Measurements from ENCODE around the gene LRRC57.

The LRRC57 gene

DNA sequence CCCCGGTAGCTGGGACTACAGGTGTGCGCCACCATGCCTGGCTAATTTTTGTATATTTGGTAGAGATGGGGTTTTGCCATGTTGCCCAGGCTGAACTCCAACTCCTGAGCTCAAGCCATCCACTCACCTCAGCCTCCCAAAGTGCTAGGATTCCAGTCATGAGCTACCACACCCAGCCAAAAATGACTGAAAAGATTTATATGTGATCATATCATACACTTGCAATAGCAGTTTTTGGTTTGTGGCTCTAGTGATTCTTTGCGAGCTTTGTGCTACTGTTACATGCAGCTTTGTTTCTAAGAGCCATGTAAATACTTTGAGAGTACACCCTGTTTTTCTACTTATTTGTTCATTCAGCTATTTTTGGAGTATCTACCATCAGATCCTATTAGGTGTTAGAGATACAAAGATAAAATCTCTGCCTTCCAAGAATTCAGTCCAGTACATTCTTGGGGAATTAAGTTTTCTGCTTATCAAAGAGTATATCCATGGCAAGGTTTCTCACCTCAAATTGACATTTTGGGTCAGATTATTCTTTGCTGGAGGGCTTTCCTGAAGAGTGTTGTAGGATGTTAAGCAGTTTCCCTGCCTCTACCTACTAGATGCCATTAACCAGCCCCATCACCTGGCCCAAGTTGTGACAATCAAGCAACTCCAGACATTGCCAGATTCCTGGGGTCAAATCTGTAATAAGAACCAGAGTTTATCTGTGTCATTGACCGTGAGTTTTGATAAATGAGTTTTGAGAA lies 38.2 kb downstream of the LRRC57 start:
- peaks cover 10% of the 10 kb centered on the region for H3K36me3 ChIP-seq

DNA sequence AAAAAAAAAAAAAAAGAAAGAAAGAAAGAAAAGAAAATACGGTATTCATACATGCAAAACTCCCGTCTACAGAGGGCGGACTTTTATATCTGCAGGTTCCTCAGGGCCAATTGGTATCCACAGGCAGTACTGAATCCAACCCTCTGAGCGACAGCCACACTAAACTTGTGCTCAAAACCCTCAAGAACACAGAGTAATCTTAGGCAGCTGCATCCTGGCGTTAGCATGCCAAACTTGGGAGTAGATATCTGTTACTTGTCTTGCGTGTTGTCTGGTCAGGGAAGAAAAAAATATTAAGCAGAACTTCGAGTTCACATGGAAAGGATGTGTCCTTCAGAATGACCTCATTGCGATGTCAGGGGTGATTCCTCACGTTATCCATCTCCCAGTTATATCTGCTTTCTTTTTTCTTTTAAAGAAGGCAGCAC lies 40.3 kb downstream of the LRRC57 start:
- no peak overlapping the region for H3K4me3 ChIP-seq (ENCODE audit: low read depth, low read length)
- H3K9me3 ChIP-seq (ENCODE audit: severe bottlenecking), result no peaks in the 10 kb centered on the region
- TF ChIP-seq, protein P1, sequence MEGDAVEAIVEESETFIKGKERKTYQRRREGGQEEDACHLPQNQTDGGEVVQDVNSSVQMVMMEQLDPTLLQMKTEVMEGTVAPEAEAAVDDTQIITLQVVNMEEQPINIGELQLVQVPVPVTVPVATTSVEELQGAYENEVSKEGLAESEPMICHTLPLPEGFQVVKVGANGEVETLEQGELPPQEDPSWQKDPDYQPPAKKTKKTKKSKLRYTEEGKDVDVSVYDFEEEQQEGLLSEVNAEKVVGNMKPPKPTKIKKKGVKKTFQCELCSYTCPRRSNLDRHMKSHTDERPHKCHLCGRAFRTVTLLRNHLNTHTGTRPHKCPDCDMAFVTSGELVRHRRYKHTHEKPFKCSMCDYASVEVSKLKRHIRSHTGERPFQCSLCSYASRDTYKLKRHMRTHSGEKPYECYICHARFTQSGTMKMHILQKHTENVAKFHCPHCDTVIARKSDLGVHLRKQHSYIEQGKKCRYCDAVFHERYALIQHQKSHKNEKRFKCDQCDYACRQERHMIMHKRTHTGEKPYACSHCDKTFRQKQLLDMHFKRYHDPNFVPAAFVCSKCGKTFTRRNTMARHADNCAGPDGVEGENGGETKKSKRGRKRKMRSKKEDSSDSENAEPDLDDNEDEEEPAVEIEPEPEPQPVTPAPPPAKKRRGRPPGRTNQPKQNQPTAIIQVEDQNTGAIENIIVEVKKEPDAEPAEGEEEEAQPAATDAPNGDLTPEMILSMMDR (IDR thresholded peaks at IDR 0.05; ENCODE audit: low read depth, low read length), result no peak
- no peaks in the 10 kb centered on the region for H3K27me3 ChIP-seq (ENCODE audit: insufficient read depth, low read depth, severe bottlenecking)
- no peak for DNase-seq
- peaks cover 2% of the 10 kb centered on the region; the same call in 1 of the 2 replicates for H3K36me3 ChIP-seq
- no peak overlapping the region for H3K27ac ChIP-seq

More for the DNA sequence above, 38.2 kb downstream of the LRRC57 start:
- Histone ChIP-seq H3K27ac (no peak overlapping the region), H3K9me3 (ENCODE audit: severe bottlenecking) (no peaks in the 10 kb centered on the region), H3K27me3 (ENCODE audit: insufficient read depth, low read depth, severe bottlenecking) (no peaks in the 10 kb centered on the region), H3K4me3 (ENCODE audit: low read depth, low read length) (no peak overlapping the region)
- TF ChIP-seq, protein P1 (IDR thresholded peaks at IDR 0.05; ENCODE audit: low read depth, low read length), result no peak
- DNase-seq, result no peak

DNA sequence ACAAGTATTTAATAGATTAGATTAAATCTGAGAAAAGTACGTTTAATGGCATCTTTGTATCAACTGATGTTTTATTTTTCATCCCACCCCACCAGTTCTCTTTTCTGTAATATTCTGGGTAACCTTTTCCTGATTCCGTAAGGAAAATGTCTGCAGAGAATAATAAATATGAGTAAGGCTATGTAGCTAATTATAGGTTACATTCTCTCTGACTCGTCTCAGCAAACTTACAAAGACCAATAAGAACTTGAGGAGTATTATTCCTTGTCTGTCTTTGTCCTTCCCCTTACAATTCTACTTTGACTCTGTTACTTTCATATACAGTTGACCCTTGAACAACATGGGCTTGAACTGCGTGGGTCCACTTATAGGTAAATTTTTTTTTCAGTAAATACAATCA lies 41.1 kb downstream of the LRRC57 start:
- no peaks in the 10 kb centered on the region for H3K9me3 ChIP-seq (ENCODE audit: severe bottlenecking)
- H3K36me3 ChIP-seq, result peaks cover 2% of the 10 kb centered on the region; the same call in 1 of the 2 replicates
- no peaks in the 10 kb centered on the region for H3K27me3 ChIP-seq (ENCODE audit: insufficient read depth, low read depth, severe bottlenecking)
- no peak overlapping the region for H3K27ac ChIP-seq
- no peak overlapping the region for H3K4me3 ChIP-seq (ENCODE audit: low read depth, low read length)
- no peak for DNase-seq
- TF ChIP-seq, protein P1 (IDR thresholded peaks at IDR 0.05; ENCODE audit: low read depth, low read length), result no peak

GRCh38 chr15:42504631-42505030 lies 44.0 kb downstream of the LRRC57 start:
- Histone ChIP-seq H3K9me3 (ENCODE audit: severe bottlenecking) (no peaks in the 10 kb centered on the region), H3K27me3 (ENCODE audit: insufficient read depth, low read depth, severe bottlenecking) (no peaks in the 10 kb centered on the region), H3K27ac (no peak overlapping the region), H3K36me3 (peaks cover 3% of the 10 kb centered on the region), H3K4me3 (ENCODE audit: low read depth, low read length) (no peak overlapping the region)
- no peak for DNase-seq
- TF ChIP-seq, protein P1 (IDR thresholded peaks at IDR 0.05; ENCODE audit: low read depth, low read length), result no peak

GRCh38 chr15:42503825-42504224 lies 44.8 kb downstream of the LRRC57 start:
- TF ChIP-seq, protein P1 (IDR thresholded peaks at IDR 0.05; ENCODE audit: low read depth, low read length), result no peak
- Histone ChIP-seq H3K4me3 (ENCODE audit: low read depth, low read length) (no peak overlapping the region), H3K9me3 (ENCODE audit: severe bottlenecking) (no peaks in the 10 kb centered on the region), H3K27me3 (ENCODE audit: insufficient read depth, low read depth, severe bottlenecking) (no peaks in the 10 kb centered on the region), H3K36me3 (peaks cover 3% of the 10 kb centered on the region), H3K27ac (no peak overlapping the region)
- DNase-seq, result no peak

DNA sequence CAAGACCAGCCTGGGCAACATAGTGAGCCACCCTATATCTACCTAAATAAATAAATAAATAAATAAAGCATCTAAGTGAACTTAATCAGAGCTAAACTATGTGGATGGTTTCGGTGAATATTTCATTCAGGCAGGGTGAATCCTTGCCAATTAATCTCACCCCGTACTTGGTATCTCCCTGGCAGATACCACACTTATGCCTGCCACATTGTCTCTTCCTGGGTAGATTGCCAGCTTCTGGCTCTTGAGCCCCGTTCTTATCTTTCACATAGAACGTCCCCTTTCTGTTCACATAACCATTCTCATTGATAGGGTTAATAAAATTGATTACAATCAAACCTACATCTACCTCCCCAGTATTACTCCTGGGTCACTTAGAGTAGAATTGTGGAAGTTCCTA lies 46.1 kb downstream of the LRRC57 start:
- Histone ChIP-seq H3K4me3 (ENCODE audit: low read depth, low read length) (no peak overlapping the region), H3K27ac (no peak overlapping the region), H3K27me3 (ENCODE audit: insufficient read depth, low read depth, severe bottlenecking) (no peaks in the 10 kb centered on the region), H3K36me3 (peaks cover 3% of the 10 kb centered on the region), H3K9me3 (ENCODE audit: severe bottlenecking) (no peaks in the 10 kb centered on the region)
- TF ChIP-seq, protein P1 (IDR thresholded peaks at IDR 0.05; ENCODE audit: low read depth, low read length), result no peak
- no peak for DNase-seq
